ENCODE data around the gene NHEJ1. TPM values are rescaled to one million over a fixed set of nuclear protein-coding genes. Genes with fewer than 3 reads are reported as not detected.

The NHEJ1 gene
- total and polyA plus RNA-seq, 12 donors = 3.8 to 12.0 (median 7.1) TPM

- no peak overlapping the region for H3K4me3 ChIP-seq
- H3K9me3 ChIP-seq = no peaks in the 10 kb centered on the region
- no peak for ATAC-seq
- WGBS, 2 donors = 71 to 72% methylated on average over 5 of the region's 5 CpGs
- no peak for DNase-seq
- no peaks in the 10 kb centered on the region for H3K4me1 ChIP-seq
- H3K36me3 ChIP-seq = no peaks in the 10 kb centered on the region
- TF ChIP-seq, protein P1, sequence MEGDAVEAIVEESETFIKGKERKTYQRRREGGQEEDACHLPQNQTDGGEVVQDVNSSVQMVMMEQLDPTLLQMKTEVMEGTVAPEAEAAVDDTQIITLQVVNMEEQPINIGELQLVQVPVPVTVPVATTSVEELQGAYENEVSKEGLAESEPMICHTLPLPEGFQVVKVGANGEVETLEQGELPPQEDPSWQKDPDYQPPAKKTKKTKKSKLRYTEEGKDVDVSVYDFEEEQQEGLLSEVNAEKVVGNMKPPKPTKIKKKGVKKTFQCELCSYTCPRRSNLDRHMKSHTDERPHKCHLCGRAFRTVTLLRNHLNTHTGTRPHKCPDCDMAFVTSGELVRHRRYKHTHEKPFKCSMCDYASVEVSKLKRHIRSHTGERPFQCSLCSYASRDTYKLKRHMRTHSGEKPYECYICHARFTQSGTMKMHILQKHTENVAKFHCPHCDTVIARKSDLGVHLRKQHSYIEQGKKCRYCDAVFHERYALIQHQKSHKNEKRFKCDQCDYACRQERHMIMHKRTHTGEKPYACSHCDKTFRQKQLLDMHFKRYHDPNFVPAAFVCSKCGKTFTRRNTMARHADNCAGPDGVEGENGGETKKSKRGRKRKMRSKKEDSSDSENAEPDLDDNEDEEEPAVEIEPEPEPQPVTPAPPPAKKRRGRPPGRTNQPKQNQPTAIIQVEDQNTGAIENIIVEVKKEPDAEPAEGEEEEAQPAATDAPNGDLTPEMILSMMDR (IDR thresholded peaks at IDR 0.05) = no peak
- H3K27ac ChIP-seq = no peak overlapping the region
- intact Hi-C loops (cut with DNase I) = no loop called here
- H3K27me3 ChIP-seq = peaks cover 0 to 22% (median 3%) of the 10 kb centered on the region in 7 donors
Observed at GRCh38 chr2:219198974-219199373, 38.4 kb upstream of the NHEJ1 start.

GRCh38 chr2:219197388-219197787 lies 36.8 kb upstream of the NHEJ1 start:
- WGBS, 2 donors = 96 to 100% methylated on average over 1 of the region's 1 CpG
- Histone ChIP-seq H3K9me3 (no peaks in the 10 kb centered on the region), H3K4me3 (no peak overlapping the region), H3K36me3 (no peaks in the 10 kb centered on the region), H3K27ac (no peak overlapping the region), H3K27me3 (peaks cover 0 to 22% (median 3%) of the 10 kb centered on the region in 7 donors), H3K4me1 (no peaks in the 10 kb centered on the region)
- ATAC-seq = no peak
- DNase-seq = no peak
- intact Hi-C loops (cut with DNase I) = no loop called here
- TF ChIP-seq, protein P1 (IDR thresholded peaks at IDR 0.05) = no peak

DNA sequence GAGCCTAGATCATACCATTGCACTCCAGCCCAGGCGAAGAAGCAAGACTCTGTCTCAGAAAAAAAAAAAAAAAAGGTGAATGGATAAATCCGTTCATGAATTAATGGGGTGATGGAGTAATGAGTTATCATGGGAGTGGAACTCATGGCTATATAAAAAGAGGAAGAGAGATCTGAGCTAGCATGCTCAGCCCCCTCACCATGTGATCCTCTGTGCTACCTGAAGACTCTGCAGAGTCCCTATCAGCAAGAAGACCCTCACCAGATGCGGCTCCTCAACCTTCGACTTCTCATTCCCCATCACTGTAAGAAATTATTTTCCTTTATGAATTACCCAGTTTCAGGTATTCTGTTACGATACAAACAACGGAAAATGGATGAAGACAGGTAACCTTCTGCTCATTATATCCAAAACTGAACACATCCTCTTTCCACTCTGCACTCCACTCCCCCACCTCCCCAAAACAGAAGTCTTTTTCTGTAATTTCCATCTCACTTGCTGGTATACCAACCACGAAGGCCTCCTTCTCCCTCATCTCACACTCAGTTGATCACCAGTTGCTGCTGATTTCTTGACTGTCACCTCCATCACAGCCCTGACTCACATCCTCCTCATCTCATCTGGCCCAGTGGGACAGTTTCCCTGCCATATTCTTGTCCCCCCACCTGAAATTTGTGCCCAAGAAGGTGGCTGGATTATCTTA lies 26.3 kb upstream of the NHEJ1 start:
- intact Hi-C loops (cut with DNase I) = no loop called here
- H3K4me1 ChIP-seq = peaks cover 0 to 11% (median 0%) of the 10 kb centered on the region in 9 donors
- H3K4me3 ChIP-seq = no peak overlapping the region
- no peaks in the 10 kb centered on the region for H3K9me3 ChIP-seq
- H3K27me3 ChIP-seq = no peaks in the 10 kb centered on the region
- DNase-seq (no peak), ATAC-seq (no peak)
- peaks cover 0 to 44% (median 21%) of the 10 kb centered on the region in 9 donors for H3K36me3 ChIP-seq
- no peak overlapping the region for H3K27ac ChIP-seq
- TF ChIP-seq, protein P1 (IDR thresholded peaks at IDR 0.05) = no peak
- 88 to 90% methylated on average over 7 of the region's 7 CpGs for WGBS, 2 donors

DNA sequence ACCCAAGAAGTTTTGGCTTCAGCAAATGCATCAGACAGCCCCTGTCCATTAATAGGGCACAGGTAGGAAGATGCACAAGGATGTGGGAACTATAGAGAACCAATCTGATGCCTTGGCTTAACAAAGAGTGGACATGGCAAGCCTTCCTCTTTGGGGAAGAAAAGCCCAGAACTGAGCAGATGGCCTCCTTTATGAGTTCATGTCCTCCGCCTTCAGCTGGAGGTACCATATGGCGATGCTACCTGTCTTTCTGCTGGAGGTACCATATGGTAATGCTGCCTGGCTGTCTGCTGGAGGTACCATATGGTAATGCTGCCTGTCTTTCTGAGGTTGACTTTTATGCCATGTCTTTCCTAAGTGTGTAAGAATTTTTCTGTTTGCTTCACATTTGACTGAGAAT lies 23.5 kb upstream of the NHEJ1 start:
- DNase-seq = no peak
- 100% methylated on average over 2 of the region's 2 CpGs for WGBS, 2 donors
- Histone ChIP-seq H3K4me3 (no peak overlapping the region), H3K4me1 (peaks cover 3 to 28% (median 11%) of the 10 kb centered on the region in 9 donors), H3K9me3 (no peaks in the 10 kb centered on the region), H3K27ac (no peak overlapping the region), H3K27me3 (no peaks in the 10 kb centered on the region), H3K36me3 (peaks cover 0 to 68% (median 46%) of the 10 kb centered on the region in 9 donors)
- ATAC-seq = no peak
- intact Hi-C loops (cut with DNase I) = no loop called here
- TF ChIP-seq, protein P1 (IDR thresholded peaks at IDR 0.05) = no peak

All from heart right ventricle (tissue), 16 donors.